Retina (tissue), 1 donor: Measurements from ENCODE around the gene SPTLC1.
"Not testable (repeated sequence)": the region's sequence is repeated elsewhere in the genome, so short reads cannot be mapped to it uniquely, and the experiment has no call there.

Experiments used
- DNase-seq: peaks from one replicate; pipeline ENCODE4 v3.0.0-alpha.2; 2016

Gene SPTLC1

DNA sequence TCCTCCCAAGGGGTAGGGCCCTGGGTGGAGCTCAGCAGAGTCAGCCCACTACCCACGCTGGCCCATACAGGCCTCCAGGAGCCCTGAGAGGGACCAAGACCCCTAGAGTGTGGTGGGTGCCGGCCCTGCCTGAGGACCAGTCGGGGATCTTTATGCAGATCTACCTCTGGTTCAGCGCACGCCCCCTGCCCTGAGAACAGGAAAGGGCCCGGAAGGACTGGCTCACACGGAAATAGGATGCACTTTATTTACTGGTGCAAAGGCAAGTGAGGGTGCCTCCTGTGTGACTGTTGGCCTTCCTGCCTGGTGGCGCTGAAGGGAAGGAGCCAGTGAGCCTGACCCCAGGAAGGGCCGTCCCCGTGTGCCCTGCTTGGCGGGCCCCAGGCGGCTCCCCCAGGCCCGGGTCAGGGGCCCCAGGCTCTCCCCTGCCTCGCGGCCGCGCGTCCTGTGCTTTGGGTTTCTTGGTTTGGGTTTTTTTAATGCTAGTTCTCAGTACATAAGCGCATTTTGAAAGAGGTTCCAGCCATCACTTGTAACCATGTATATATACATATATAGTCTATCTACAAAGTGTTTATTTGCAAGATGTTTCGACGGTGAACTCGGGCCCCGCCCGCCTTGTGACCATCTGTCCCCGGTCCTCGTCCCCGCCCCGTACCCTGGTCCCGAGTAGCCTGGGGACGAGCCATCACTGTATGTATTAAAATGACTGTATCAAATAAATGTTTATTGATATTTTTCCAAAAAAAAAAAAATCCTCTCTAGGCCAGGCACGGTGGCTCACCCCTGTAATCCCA, 88.8 kb downstream of the SPTLC1 start:
- DNase-seq, result no peak

DNA sequence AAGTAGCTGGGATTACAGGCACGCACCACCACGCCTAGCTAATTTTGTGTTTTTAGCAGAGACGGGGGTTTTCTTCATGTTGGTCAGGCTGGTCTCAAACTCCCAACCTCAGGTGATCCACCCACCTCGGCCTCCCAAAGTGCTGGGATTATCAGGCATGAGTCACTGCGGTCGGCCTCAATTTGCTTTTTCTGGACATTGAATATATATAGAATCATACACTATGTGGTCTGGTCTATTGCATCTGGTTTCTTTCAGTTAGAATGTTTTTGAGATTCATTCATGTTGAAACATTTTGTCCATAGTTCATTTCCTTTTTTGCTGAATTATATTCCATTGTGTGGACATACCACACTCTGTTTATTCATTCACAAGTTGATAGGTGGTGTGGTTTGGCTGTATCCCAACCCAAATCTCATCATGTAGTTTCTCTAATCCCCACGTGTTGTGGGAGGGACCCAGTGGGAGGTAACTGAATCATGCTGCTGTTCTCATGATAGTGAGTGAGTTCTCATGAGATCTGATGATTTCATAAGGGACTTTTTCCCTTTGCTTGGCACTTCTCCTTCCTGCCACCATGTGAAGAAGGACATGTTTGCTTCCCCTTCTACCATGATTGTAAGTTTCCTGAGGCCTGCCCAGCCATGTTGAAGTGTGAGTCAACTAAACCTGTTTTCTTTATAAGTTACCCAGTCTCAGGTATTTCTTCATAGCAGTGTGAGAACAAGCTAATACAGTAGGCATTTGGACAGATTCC, 93.2 kb downstream of the SPTLC1 start:
- not testable (repeated sequence) for DNase-seq

DNA sequence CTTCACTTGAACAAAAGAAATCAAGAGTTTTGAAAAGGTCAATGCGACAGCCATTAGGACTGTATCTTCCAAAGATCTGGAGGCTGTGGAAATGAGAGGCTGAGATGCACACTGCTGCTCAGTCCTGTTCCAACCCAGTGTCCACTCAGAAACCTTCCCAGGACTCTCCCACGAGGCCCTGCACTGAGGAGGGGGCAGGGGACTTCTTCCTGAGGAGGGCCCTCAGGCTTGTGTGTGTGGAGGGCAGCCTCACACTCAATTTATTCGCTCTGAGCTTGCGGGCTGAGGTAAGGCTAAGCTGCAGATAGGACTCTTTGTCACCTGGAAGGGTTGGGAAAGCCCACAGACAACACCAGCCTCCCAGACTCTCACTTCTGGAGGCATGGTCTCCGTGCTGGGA, 95.6 kb downstream of the SPTLC1 start:
- DNase-seq, result no peak

DNA sequence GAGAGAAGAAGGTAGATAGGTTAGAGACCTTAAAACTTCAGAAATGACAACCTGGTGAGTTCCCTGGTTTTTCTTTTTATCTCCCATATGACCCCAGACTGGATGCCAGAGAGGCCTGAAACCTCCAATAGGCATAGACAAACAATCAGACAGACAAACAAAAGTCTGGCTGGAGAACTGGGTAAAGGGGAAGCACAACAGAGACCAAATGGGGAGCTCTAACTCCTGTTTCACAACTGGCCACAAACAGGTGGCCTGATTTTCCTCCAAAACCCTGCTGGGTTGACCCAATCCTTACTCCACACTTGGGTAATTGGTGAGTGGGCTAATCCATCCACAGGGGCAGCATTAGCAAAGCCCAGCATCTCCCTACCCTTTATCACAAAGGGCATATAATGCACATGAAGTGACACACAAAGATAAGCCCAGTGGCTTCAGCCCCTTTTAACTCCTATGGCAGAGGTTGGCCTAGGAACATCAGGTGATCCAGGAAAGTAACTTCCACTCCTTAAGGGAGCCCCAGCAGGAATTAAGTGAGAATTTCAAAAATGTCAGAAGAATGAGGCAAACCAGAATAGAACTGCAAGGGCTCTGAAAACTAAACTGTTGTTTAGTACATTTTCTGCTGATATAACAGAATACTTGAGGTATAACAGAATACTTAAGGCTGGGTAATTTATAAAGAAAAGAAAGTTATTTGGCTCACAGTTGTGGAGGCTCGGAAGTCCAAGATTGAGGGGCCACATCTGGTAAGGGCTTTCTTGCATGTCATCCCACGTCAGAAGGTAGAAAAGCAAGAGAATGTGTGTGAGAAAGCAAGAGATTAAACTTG, 104.3 kb downstream of the SPTLC1 start:
- no peak for DNase-seq

DNA sequence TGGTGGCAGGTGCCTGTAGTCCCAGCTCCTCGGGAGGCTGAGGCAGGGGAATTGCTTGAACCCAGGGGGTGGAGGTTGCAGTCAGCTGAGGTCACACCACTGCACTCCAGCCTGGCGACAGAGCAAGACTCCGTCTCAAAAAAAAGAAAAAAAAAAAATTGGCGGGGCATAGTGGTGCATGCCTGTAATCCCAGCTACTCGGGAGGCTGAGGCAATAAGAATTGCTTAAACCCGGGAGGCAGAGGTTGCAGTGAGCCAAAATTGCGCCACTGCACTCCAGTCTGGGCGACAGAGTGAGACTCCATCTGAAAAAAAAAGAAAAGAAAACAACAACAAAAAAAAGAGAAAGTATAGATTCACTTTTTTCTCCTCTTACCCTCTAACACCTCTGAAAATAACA, 105.0 kb downstream of the SPTLC1 start:
- DNase-seq, result not testable (repeated sequence)

DNA sequence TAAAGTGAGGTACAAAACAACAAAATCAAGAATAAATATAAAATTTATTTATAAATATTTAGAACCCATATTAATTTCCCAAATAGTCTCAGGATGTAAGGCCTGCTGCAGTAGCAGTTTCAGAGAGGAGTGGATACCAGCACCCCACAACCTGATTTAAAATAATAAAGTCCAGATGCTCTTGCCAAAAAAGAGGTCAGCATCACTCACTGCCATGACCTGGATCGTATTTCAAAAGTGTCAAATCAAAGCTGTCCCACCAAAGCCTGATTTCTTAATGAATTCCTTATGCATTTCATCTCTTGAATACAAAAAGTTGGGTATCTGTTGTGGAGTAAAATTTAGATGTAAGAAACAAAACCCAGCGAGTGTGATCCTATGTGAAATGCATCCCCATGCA, 107.2 kb downstream of the SPTLC1 start:
- no peak for DNase-seq

DNA sequence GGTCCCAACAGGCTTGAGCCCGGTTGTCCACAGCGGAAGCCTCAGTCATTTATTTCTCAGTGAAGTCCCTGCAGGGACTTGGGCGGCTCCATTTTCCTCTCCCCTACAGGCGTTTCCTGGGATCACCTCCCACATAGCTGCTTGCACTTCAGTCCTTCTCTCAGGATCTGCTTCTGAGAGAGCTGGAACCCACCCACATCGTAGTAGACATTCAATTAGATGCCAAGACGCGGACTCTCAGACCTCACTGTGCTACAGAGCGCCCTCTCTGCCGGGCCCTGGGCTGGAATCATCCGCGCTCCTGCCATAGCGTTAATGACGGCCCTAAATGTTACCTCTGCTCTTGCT, 111.2 kb downstream of the SPTLC1 start:
- DNase-seq, result no peak

DNA sequence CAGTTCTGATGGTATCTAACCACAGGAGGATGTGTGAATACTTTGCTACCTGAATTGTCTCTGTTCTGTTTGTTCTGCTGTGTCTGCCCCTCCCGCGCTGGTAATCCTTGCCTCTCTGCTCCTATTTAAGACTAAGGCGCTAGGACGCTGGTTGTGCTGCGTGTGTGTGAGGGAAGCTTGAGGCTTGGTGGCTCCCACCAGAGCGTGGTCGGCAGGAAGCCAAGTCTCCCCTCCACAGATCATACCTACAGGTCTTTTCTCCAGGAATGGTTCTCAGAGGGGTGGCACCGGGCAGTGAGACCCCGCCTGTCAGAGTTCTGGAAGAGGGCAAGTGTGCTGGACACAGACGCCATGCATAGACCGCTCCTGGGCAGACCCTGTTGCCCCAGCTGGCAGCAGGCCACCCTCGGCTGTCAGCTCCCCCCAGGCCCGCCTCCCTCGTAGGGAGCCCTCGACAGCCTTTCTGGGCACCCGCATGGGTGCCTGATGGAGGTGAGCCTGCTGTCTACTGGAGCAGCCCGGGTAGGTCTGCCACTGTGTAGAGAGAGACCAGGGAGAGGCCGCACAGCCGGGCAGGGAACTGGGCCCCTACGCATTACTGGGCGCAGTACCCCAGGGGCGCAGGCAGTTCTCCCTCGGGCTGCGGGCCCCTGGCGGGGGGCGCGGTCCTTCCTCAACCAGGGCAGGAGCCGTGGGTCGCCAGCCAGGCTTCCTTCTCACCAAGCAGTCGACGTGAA, 111.7 kb downstream of the SPTLC1 start:
- DNase-seq, result no peak

DNA sequence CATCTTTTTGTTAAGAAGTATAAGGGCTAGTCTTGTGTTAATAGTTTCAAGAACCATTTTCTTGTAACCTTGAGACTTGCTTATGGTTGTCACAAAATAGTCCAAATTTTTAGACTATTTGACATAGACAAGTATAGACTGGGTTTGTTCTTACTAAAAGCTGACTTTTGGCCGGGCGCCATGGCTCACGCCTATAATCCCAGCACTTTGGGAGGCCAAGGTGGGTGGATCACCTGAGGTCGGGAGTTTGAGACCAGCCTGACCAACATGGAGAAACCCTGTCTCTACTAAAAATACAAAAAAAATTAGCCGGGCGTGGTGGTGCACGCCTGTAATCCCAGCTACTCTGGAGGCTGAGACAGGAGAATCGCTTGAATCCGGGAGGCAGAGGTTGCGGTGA, 113.3 kb downstream of the SPTLC1 start:
- DNase-seq, result not testable (repeated sequence)

DNA sequence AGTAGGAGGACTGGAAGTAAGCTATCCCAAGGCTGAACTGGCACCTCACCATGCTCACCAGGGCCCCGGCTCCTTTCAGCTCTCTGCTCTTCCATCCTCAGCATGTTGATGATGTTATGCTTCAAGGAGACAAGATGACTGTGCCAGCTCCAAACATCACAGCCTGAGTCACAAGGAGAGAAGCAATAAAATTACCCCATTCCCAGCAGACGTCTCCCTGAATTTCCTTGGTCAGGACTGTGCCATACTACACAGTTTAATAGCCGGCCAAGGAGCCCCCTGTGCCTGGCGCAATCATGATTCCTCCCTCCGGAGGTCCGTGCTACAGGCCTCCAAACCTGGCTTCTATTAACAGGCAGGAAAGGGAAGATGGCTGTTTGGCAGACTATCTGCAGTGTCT, 114.0 kb downstream of the SPTLC1 start:
- no peak for DNase-seq

DNA sequence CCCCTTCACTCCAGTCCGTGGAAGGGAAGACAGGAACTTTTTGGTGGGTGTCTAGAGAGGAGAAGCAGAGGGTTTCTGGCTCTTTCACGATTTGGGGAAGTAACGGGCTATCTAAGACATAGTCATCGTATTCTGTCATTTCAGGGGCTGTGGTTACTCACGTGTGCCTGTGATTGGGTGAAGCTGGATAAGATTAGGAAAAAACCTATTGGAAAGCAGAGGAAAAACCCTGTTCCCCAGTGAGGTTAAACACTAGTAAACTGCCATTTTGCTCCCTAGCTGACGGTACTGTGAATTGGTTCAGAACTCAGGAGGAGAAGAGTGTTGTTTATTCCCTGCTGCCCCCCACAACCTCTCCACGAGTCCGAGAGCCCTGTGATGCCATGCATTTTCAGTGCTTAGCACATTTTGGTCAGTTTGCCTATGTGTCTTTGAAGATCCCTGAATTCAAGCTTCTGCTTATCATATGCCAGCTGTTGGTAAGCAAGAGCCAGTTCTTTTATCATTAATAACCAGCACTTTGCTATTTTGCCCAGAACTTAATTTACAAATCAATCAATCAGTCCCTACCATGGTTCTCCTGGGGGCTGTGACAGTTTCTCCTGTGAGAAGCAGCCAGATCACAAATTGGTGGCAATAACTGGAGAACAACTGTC, 120.1 kb downstream of the SPTLC1 start:
- peak; percentile 40 for DNase-seq

DNA sequence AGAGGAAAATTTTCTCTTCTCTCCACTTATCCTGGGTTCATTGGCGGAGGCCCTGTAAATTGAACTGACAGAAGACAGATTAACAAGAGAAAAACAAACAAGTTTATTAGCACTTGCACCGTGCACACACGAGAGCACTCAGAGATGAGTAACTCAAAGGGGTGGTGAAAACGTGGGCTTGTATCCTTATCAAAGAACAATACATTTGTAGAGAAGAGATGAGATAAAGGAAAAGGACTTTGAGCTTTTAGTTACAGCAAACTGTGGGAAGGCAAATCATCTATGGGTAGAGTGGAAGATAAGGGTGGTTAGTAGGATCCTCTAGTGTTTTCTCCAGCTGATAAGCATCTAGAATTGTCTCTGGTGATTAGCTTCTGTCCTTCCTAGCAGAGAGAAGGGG, 120.8 kb downstream of the SPTLC1 start:
- DNase-seq, result no peak

DNA sequence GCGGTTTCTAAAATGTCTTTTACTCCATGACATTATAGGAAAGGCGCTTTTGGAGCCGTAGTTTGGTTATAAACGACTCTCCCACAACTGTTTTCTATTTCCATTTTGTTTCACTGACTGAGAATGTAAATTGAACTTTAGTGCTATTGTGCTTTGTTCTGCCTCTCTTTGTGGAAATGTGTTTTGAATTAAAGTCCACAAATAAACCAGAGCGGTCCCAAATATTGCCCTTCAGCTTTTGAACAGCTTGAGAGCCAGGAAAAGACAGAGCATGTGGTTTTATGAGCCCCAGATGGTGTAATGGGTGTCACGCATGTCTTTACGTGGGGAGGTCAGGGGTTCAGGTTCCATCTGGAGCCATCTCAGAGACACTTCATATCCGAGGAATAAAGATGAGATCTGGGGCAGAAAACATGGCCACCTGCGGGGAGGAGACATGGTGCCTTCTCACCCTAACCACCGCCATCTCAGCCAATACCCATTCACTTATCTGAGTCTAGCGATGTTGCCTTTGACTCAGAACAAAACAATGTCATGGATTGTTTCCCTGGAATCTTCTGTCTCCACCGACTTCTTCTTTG, 122.7 kb downstream of the SPTLC1 start:
- DNase-seq, result no peak

DNA sequence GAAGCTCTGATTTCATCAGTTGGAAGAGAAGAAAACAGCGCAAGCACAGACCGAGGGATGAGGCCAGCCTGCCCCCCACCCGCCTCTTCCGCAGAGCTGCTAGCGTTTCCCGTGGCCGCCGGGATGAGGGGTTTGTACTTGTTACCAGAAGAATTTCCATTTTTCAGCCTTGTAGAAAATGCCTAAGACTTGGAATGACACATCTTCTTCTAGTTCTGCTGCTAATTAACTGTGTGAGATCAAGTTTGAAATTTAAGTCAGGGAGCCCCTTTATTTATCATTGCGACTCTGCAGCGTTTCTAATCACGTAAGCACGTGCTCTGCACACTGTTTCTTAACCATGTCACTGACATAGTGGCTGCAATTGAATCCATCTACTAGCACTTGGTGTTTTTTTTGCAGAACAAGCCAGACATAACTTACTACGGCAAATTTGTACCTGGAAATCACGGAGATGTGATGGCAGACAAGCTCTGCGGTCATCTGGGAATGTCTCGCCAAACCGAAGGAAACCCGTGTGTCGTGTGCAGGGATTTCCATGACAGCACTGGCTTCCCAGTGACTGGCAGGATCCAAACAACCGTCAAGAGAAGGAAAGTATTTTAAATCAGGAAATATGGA, 123.4 kb downstream of the SPTLC1 start:
- no peak for DNase-seq

DNA sequence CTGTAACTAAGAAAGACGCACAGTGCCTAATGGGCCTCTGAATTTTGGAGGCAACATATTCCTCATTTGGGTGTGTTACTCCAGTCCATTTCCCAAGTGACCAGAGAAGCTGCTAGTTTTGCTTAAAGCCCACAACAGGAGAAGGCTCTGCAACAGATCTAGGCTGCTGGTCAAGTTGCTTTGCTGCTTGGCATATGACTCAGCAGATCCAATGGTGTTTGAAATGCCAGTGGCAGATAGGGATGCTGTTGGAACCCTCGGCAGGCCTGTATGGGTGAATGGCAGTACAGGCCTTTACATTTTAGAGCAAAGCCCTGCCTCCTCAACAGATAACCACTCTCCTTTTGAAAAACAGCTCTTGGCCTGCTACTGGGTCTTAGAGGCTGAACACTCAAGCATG, 129.0 kb downstream of the SPTLC1 start:
- no peak for DNase-seq

DNA sequence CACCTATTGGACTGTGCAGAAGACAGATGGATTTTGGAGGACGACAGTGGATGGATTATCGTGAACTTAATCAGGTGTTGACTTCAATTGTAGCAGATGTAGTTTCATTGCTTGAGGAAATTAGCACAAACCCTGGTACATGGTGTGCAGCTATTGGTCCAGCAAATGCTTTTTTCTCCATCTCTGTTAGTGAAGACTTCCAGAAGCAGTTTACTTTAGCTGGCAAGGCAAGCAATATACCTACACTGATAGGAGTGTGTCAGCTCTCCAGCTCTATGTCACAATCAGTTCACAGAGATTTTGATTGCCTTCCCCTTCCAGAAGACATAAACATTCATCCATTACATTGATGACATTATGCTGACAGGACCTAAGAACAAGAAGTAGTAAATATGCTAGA, 129.5 kb downstream of the SPTLC1 start:
- DNase-seq, result no peak
